CD4-positive, alpha-beta T cell treated with Interleukin-6 at 100 ng/mL for 8 hours (primary cell): ENCODE results near the gene PALS1.

Experiments
- DNase-seq: peaks from one replicate; pipeline ENCODE4 v3.0.0-alpha.2; 2020; ENCODE audit warnings: mixed read lengths, low spot score

Gene PALS1

DNA sequence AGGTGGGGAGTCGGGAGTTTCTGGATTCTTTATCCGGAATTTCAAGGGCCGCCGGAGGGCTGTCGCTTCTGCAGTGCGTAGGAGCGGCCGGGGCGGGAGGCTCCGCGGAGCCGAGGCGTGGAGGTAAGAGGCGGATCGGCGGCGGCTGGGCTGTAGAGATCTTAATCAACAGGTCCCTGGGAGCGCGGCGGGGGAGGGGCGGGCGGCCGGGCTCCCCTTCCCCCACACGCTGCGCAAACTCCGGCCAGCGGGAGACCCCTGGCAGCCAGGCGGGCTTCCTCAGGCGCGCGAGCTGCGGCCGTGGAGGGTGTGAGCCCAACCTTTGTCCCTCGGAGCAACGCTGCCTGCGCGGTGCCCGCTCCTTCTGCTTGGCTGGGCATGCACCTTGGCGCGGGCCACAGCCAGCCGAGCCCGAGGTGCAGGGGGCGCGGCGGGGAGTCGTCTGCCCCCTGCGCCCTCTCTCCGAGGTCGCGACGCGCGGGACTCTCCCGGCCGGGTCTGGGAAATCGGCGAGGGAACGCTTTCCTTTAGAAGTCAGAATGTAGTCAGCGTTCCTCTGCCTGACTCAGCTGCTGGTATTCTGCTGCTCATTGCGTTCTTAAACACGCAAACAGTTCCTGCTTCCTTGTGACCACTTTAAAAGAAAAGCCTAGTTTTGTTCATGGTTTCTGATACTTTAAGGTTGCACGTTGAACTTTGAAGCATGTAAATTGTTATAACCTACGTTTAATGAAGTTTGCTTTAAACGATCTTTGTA is at the start of gene PALS1:
Gene PALS1, plus strand, starts transcription at position 25 of the 757 bp plus-strand sequence. CDS start 37,736 bp downstream, outside the sequence.
- peak; percentile 24 for DNase-seq

GRCh38 chr14:67191768-67192290 is 49.4 kb upstream of the PALS1 start:
- no peak for DNase-seq

- DNase-seq = no peak
Observed at GRCh38 chr14:67192366-67192765, 48.9 kb upstream of the PALS1 start.

DNA sequence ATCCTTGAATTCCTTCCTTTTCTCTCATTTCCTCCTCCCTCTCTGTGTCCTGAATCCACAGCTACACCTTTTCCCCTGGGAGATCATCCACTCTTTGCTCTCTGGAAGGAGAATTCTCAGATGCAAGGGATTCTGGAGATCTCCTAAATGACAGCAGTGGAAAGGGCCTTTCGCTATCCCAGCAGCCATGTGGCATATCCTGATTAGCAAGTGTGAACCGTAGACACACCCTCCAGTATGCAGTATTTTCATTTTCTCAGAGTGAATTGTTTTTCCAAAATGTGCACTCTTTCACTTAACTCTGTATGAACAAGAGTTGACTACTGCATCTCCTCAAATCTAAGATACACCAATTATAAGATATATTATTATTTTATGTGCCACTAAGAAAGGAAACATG is 46.0 kb upstream of the PALS1 start:
- DNase-seq = no peak

GRCh38 chr14:67199016-67199415 is 42.2 kb upstream of the PALS1 start:
- no peak for DNase-seq

GRCh38 chr14:67207810-67208209 is 33.4 kb upstream of the PALS1 start:
- DNase-seq = no peak

GRCh38 chr14:67218126-67218525 is 23.1 kb upstream of the PALS1 start:
- DNase-seq = no peak

DNA sequence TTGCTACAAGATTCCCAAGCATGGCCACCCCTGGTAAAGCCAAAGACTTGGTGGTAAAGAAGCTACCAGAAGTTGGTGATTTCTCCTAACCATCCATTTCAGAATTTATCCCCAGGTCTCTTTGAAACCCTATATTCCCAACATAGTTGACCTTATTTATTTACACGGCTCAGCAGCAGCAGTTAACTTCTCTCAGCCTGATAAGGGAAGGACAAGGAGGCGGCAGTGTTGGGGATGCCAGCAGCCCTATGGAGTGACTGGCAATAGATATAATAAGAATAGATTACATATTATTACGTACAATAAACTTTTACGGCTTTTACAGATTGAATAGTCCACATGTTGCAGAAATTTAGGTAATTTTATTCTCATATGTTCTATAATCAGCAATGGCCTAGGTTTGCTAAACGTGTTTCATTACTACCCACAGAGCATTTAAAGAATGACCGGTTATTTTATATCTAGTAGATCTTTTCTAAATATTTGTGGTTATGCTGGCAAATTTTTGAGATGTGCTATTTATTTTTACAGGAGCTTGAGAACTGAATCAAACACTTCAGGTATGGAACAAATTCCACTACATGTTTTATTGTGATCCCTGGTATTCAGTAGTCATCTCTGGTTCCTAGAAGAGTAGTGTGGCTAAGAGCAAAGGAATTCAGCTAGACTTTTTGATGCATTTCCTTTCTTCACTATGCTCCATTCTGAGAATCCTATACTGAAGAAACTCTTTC is 19.8 kb upstream of the PALS1 start:
- no peak for DNase-seq

GRCh38 chr14:67221982-67222328 is 19.3 kb upstream of the PALS1 start:
- no peak for DNase-seq

GRCh38 chr14:67225523-67225922 is 15.7 kb upstream of the PALS1 start:
- no peak for DNase-seq

- no peak for DNase-seq
Observed at GRCh38 chr14:67228325-67228984, 12.8 kb upstream of the PALS1 start.

- no peak for DNase-seq
Observed at GRCh38 chr14:67232066-67232465, 9.2 kb upstream of the PALS1 start.

DNA sequence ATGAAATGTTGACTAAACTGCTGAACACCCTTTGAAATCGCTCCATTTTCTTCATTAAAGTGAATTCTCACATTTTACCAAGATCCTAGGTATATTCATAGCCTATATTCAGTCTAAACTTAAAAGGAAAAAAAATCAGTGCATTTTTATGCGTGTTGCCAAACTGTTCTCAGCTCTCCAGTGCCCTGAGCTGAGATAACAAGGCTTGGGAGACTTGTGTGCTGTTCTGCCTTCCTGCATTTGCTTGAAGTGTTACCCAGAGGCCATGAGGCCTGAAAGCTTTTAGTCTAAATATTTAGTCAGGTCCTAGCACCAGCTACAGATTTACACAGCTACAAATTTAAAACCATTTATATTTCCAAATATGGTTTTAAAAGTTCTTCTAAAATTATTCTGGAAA is 8.6 kb upstream of the PALS1 start:
- no peak for DNase-seq

DNA sequence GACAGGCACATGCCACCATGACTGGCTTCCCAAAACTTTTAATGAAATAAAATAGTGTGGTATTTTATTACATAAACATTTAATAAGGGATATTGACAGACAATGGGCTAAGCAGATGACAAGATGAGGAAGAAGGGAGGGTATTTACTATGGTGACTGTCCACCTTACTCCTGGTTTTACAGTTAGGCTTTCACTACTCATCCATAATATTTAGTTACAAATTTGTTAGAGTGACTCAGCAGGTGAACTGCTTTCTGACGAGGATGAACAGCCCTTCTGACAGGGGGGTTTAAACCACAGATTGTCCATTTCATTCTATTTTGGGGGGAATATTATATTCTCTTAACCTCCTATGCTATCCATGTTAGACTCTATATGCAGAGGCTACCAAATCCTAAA is 3.6 kb upstream of the PALS1 start:
- DNase-seq = no peak

DNA sequence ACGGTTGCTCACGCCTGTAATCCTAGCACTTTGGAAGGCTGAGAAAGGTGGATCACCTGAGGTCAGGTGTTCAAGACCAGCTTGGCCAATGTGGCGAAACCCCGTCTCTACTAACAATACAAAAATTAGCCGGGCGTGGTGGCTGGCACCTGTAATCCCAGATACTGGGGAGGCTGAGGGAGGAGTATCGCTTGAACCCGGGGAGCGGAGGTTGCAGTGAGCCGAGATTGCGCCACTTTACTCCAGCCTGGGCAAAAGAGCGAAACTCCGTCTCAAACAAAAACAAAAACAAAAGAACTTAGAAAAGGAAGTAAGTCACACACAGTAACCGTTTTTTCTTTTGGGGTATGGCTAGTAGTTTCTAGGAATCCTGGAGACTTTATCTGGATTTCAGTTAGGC is 1.7 kb upstream of the PALS1 start:
- no peak for DNase-seq

DNA sequence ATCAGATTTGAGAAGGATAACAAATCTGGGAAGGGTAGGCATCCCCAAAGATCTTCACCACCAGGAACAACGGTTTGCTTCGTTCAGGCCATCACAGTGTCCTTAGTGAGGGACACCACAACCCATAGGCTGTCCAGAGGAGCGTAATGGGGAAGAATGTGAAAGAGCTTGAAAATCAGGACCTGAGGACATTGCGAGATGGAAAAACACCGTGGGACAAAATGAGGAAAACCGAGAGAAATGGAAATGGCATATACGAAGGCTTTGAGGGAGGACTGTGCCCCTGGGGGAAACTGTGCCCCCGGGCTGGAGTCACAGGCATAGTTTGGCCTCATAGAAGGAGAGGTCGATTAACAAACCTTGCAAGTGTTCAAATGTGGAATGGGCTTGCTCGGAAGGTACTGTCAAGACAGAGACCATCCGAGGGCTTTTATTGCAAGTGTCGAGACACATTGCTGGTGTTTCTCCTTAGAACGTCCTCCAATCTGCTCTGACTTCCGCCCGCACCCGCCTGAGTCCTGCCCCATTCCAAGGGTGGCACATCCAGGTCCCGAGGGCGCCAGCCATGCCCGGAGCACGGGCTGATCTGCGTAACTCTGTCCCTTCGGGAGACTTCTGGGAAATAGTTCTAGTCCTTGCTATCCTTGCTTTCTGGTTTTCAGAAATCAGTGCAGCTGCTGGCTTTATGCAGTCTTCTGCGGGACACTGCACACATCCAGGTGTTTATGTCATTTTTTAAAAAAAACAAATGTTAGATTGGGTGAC is 885 bp upstream of the PALS1 start:
- peak; percentile 4 for DNase-seq

DNA sequence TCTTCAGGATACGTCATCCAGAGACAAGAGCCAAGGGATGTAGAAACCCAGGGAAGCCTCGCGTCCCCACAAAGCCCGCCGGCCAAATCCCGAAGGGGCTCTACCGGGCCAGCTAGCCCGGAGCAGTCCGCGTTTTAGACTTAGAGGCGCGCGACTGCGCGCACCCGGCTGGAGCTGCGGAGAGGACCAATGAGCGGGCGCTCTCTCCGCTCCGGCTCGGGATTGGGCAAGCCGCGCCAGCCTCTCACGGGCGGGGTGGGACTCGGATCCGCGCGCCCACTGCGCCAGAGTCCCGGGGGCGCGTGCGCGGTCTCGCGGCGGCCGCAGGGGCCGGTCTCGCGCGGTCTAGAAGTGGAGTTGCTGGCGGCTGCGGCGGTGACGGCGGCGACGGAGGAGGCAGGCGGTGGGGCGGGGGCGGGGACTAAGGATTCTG is 241 bp upstream of the PALS1 start:
- peak; percentile 90 for DNase-seq

DNA sequence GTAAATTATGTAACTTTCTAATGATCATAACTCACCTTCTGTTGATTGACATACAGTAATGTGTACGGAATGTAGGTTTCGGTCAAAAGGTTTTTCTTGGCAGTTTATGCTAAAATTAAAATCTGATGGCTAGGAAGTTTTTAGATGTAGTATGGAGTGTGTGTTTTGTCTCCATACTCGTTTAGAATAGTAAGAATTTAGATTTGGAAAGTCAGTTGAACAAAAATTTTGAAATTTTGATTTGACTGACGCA is 859 bp downstream of the PALS1 start:
- DNase-seq = no peak

GRCh38 chr14:67245104-67245503 is 3.9 kb downstream of the PALS1 start:
- no peak for DNase-seq

- no peak for DNase-seq
Observed at GRCh38 chr14:67251573-67252226, 10.5 kb downstream of the PALS1 start.

- DNase-seq = no peak
Observed at GRCh38 chr14:67253076-67253635, 11.9 kb downstream of the PALS1 start.

DNA sequence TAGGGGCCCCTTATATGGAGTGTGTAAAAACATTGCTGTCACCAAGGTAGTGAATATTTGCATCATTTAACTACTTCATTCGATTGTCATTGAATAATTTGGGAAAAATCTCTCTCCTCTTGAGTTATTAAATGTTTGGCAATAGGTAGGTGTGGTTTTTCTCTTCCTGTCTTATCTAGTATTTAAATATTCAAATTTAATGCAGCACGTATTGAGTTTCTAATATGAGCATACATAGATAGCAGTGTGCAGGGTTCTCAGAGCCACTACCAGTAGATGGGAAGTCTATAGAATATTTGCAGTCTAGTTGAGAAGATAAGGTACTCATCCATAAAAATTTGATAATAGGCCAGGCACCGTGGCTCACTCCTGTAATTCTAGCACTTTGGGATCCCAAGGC is 16.7 kb downstream of the PALS1 start:
- DNase-seq = no peak
